ENCODE results near the gene PLPP3. TPM values are rescaled to one million over a fixed set of nuclear protein-coding genes. Genes with fewer than 3 reads are reported as not detected.

Gene PLPP3
- total RNA-seq, 1 experiment from 2014 or later: 26.7 TPM

DNA sequence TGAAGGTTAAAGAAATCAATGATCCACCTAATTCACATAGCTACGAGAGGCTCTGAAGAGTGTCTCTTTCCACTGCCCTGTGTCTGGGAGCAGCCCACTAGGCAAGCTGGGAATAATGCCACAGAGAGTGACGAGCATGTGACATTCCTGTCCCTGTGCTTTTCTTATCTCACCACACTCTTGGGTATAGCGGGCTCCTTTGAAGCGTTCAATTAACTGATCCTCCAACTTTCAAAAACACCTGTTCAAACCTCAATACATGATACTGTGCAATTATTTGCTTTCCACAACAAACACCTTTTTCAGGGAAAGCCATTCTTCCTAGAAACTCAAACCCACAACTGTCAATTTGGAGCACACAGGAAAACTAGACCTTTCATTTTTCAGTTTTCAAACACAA, 43.4 kb downstream of the PLPP3 start:
- WGBS (ENCODE audit: extremely low coverage, insufficient read length, low lambda C conversion rate): no CpG with 5 or more reads among the region's 4 CpGs
- H4K8ac ChIP-seq (replicated peaks; ENCODE audit: insufficient read length, low read depth, low read length): no peak overlapping the region
- no peak overlapping the region for H3K56ac ChIP-seq (ENCODE audit: insufficient read length, low read depth, low read length)
- peaks cover 26 to 77% of the 10 kb centered on the region in 2 experiments for H3K4me1 Mint-ChIP-seq
- H3K23me2 ChIP-seq (ENCODE audit: insufficient read length, low read depth, low read length, poor library complexity, severe bottlenecking): no peaks in the 10 kb centered on the region
- H3K79me2 ChIP-seq (ENCODE audit: insufficient read depth, low read length): peaks cover 19% of the 10 kb centered on the region; the same call in 1 of the 2 replicates
- H2BK15ac ChIP-seq (ENCODE audit: low read depth, low read length): peak overlapping the region; percentile 61; the same call in 1 of the 2 replicates
- no peaks in the 10 kb centered on the region for H3K9me3 Mint-ChIP-seq
- H4K91ac ChIP-seq (ENCODE audit: insufficient read length, low read depth, low read length): no peak overlapping the region
- H3K4ac ChIP-seq (ENCODE audit: low read depth, low read length): no peak overlapping the region
- H3T11ph ChIP-seq (ENCODE audit: low read length): no peak overlapping the region
- no peak overlapping the region for H4K5ac ChIP-seq (ENCODE audit: insufficient read length, low read depth, low read length)
- peak overlapping the region; percentile 95 to 99 (median 98) for H3K27ac Mint-ChIP-seq
- H3K36me3 Mint-ChIP-seq (ENCODE audit: insufficient read depth in 1 of 3, low read depth in 3 of 3): peaks cover 19 to 45% (median 38%) of the 10 kb centered on the region in 3 experiments; a peak in 6 of 7 replicates
- no peaks in the 10 kb centered on the region for H4K20me1 ChIP-seq (ENCODE audit: control insufficient read depth, insufficient read depth, insufficient read length)
- H3K4me1 ChIP-seq (ENCODE audit: insufficient read depth, low read length): peaks cover 62% of the 10 kb centered on the region
- H3K23ac ChIP-seq (ENCODE audit: insufficient read length, low read depth, low read length): no peak overlapping the region
- DNase-seq: no peak
- H3K18ac ChIP-seq (ENCODE audit: insufficient read length, low read depth, low read length): peak overlapping the region; percentile 70
- peak overlapping the region; percentile 41 for H3K4me2 ChIP-seq (ENCODE audit: insufficient read depth, insufficient read length, low read length)
- no peak overlapping the region for H2AK5ac ChIP-seq (ENCODE audit: insufficient read length, low read length)
- H3K9me3 ChIP-seq (ENCODE audit: control insufficient read depth, low read depth, low read length): no peaks in the 10 kb centered on the region
- H3K14ac ChIP-seq (ENCODE audit: insufficient read depth, low read length): peak overlapping the region; percentile 11; the same call in 1 of the 2 replicates
- no peak overlapping the region for H3K9ac ChIP-seq (ENCODE audit: extremely low read depth, insufficient read length, low read length)
- peak overlapping the region; percentile 93 for H2BK12ac ChIP-seq (ENCODE audit: insufficient read length, low read depth, low read length)
- peak overlapping the region; percentile 99 for H3K27ac ChIP-seq (ENCODE audit: insufficient read length, low read depth, low read length)
- TF ChIP-seq, protein P1, sequence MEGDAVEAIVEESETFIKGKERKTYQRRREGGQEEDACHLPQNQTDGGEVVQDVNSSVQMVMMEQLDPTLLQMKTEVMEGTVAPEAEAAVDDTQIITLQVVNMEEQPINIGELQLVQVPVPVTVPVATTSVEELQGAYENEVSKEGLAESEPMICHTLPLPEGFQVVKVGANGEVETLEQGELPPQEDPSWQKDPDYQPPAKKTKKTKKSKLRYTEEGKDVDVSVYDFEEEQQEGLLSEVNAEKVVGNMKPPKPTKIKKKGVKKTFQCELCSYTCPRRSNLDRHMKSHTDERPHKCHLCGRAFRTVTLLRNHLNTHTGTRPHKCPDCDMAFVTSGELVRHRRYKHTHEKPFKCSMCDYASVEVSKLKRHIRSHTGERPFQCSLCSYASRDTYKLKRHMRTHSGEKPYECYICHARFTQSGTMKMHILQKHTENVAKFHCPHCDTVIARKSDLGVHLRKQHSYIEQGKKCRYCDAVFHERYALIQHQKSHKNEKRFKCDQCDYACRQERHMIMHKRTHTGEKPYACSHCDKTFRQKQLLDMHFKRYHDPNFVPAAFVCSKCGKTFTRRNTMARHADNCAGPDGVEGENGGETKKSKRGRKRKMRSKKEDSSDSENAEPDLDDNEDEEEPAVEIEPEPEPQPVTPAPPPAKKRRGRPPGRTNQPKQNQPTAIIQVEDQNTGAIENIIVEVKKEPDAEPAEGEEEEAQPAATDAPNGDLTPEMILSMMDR (conservative IDR thresholded peaks at IDR 0.05): no peak
- no peak overlapping the region for H2BK20ac ChIP-seq (ENCODE audit: low read depth, low read length, poor library complexity, severe bottlenecking)
- peaks cover 3% of the 10 kb centered on the region for H3K79me1 ChIP-seq (ENCODE audit: insufficient read depth, low read depth, low read length, poor library complexity, severe bottlenecking)
- no peak overlapping the region for H2BK120ac ChIP-seq (ENCODE audit: low read depth, low read length, poor library complexity, severe bottlenecking)
- H3K27me3 ChIP-seq (ENCODE audit: insufficient read depth, low read length): no peaks in the 10 kb centered on the region
- H3K27me3 Mint-ChIP-seq (ENCODE audit: low read depth): no peaks in the 10 kb centered on the region
- peak overlapping the region; percentile 50 for H2BK5ac ChIP-seq (ENCODE audit: insufficient read length, low read length)
- peak overlapping the region in 1 of 2 experiments; percentile 39; a peak in 2 of 5 replicates for H3K4me3 Mint-ChIP-seq
- H2AFZ ChIP-seq (ENCODE audit: low read length): no peak overlapping the region

Measured in H9 (cell line).